Bronchial epithelial cell (primary cell): ENCODE results near the gene CAD. TPM values are rescaled to one million over a fixed set of nuclear protein-coding genes. Genes with fewer than 3 reads are reported as not detected.

Experiments
- DNase-seq: peaks from one replicate; pipeline ENCODE4 v3.0.0-alpha.2; 2010; ENCODE audit warnings: low read depth
- FAIRE-seq: peaks from 2 replicates; lab custom pipeline; 2011; peaks lifted over from hg19 to GRCh38; lab: Jason Lieb, UNC
- H3K27me3 ChIP-seq: 2 replicates; pipeline ENCODE4 v1.5.1; 2011; ENCODE audit warnings: low read length; ENCODE audit not compliant: control insufficient read depth, insufficient read depth
- H3K36me3 ChIP-seq: 2 replicates; pipeline ENCODE4 v1.5.1; 2011; ENCODE audit warnings: low read length; ENCODE audit not compliant: control insufficient read depth, insufficient read depth
- H3K4me3 ChIP-seq: 2 replicates; pipeline ENCODE4 v1.5.1; 2011; ENCODE audit warnings: mild to moderate bottlenecking, low read depth, low read length, control low read depth
- CTCF ChIP-seq: IDR thresholded peaks from 2 replicates; pipeline ENCODE4 v1.5.1; 2011; ENCODE audit warnings: mild to moderate bottlenecking, moderate library complexity, low read length, control low read depth, inconsistent platforms; ENCODE audit not compliant: insufficient read depth, severe bottlenecking
- total RNA-seq: library from RNA; depleted of rRNA; stranded (reverse); fragments of >200 nt; gene quantifications from 2 replicates; pipeline ENCODE4 v1.2.1, GENCODE V29; 2014

CAD gene
- total RNA-seq, 1 donor from 2014 or later: 21.6 TPM

DNA sequence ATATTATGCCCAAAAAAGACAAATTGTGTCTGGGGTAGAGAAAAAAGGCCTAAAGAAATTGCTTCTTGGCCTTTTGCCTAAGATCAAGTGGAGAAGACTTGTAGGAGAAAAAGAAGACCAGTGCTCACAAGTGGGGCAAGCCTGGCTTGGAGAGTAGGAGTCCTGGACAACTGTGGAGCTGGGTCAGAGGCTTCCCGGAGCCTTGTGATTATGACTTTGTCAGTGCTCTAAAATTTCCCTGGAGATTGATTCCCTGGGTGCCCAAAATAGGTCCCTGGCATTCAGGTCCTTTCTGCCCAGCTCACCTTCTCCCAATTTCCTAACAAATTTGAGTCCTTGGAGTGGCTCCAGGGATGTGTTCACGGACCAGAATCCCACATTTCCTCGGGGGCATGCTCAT, 64.3 kb downstream of the CAD start:
- Histone ChIP-seq H3K27me3 (peaks cover 5% of the 10 kb centered on the region), H3K4me3 (no peak overlapping the region), H3K36me3 (no peaks in the 10 kb centered on the region)
- FAIRE-seq (no peak), DNase-seq (no peak)
- no peak for TF ChIP-seq CTCF

DNA sequence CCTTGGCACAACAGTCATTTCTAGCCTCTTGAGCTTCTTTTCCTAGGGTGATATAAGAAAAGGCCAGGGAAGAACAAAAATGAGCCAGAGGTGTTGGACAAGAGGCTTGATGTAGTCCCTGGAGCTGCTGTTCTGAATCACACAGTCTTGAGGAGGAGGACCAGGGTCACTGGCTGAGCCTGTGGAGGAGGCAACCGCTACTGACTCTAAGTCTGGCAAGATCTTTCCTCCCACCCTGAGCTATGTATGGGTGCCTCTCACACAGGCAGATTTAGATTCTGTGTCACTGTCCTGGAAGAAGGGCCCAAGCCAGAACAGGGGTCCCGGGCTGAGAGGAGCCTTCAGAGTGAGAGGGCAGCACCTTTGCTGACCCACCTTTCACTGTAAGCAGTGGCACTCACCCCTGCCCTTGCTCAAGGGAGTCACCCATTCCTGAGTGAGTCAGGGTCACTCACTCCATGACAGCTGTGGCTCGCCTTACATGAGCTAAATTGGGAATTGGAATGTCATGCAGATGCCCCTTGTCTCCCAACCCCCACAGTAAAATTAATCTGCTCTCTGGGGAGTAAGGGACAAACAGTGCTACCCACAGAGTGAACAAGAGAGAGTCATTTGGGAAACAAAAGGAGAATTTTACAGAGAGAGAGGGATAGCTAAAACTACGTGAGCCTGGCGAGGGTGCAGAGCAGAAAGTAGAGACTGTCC, 64.8 kb downstream of the CAD start, which contains the start of gene TRIM54:
Gene TRIM54, plus strand, starts transcription at position 575 of the 705 bp plus-strand sequence. CDS start 303 bp downstream, outside the sequence.
- DNase-seq (no peak), FAIRE-seq (no peak)
- no peaks in the 10 kb centered on the region for H3K36me3 ChIP-seq
- no peak within 1 kb of the TSS for H3K4me3 ChIP-seq
- H3K27me3 ChIP-seq: peaks cover 5% of the 10 kb centered on the region
- no peak for TF ChIP-seq CTCF

DNA sequence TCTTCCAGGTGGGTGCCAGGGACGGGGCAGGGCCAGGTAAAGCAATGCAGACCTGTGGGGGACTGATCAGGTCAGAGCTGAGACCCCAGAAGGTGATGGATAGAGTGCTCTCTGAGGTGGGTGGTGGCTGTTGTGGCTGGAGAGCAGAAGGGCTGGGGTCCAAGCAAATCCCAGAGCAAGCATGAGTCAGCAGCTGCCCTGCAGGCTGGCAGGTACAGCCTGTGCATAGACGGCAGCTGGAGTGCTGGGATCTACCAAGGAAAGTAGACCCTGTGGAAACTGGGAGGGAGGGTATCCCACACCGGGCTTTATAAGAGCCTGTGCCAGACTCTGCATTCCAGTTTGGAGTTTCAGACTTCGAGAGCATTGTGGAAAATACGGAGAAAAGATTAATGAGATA, 65.7 kb downstream of the CAD start:
- FAIRE-seq: no peak
- H3K27me3 ChIP-seq: peaks cover 5% of the 10 kb centered on the region
- DNase-seq: peak; percentile 12
- no peak overlapping the region for H3K4me3 ChIP-seq
- no peaks in the 10 kb centered on the region for H3K36me3 ChIP-seq
- TF ChIP-seq CTCF: no peak

DNA sequence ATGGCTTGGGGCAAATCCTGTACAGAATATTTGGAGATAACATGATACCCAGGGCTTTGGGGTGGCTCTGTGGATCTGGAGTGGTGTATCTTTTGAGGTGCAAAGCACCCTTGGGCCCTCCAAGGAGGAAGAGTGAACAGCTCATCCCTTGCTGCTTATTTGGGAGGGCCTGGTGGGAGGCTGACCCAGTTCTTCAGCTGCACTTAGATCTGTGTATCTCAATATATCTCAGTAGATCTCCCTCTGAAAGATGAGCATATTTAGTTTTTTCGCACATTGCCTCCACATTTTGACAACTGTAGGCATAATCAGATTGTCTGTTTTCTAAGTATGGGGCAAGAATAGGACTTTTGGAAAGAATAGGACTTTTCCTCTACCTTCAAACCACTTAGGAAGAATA, 67.8 kb downstream of the CAD start:
- FAIRE-seq (no peak), DNase-seq (no peak)
- no peak for TF ChIP-seq CTCF
- H3K27me3 ChIP-seq: peaks cover 5% of the 10 kb centered on the region
- H3K4me3 ChIP-seq: no peak overlapping the region
- H3K36me3 ChIP-seq: no peaks in the 10 kb centered on the region

DNA sequence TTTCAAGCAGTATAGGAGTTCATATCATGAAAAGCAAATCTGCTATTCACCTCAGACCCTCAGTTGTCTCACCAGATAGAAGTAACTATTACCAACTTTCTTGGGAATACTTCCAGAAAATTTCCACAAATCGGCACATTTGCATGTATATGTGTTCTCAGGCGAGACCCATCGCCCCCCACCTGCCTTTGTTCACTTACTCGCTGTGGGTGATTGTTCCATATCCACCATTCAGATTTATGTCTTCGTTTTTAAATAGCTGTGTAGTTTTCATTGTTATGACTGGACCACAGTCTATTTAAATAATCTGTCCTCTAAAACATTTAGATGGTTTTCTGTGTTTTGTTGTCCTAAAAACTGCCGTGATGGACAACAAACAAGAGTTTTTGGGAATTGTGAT, 68.3 kb downstream of the CAD start:
- FAIRE-seq: no peak
- TF ChIP-seq CTCF: no peak
- Histone ChIP-seq H3K27me3 (peaks cover 5% of the 10 kb centered on the region), H3K4me3 (no peak overlapping the region), H3K36me3 (no peaks in the 10 kb centered on the region)
- no peak for DNase-seq

DNA sequence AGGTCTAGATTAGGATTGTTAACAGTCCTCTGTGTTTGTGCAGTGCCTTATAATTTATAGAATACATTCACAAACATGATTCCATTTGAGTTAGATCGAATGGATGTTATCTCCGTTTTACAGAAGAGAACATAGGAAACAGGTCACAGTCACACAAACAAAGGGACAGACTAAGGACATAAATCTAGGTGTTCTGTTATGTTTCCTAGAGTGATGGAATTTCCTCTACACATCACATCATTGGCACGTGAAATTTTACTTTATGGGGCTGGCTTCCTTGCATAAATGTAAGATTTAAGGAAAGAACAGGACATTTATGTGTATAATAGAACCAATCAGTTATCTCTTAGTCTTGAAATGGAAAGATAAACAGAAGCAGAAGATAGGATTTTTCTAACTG, 71.4 kb downstream of the CAD start:
- Histone ChIP-seq H3K4me3 (no peak overlapping the region), H3K27me3 (peaks cover 3% of the 10 kb centered on the region), H3K36me3 (no peaks in the 10 kb centered on the region)
- FAIRE-seq (no peak), DNase-seq (no peak)
- no peak for TF ChIP-seq CTCF
